NCI-H526 (cell line): ENCODE results near the gene PLCL1.

Source experiments
- DNase-seq, 2 experiments: peaks; one replicate each; lab custom pipeline; 2025; lab: John Stamatoyannopoulos, UW

The PLCL1 gene

GRCh38 chr2:197927994-197928393, 123.6 kb downstream of the PLCL1 start:
- DNase-seq: no peak

DNA sequence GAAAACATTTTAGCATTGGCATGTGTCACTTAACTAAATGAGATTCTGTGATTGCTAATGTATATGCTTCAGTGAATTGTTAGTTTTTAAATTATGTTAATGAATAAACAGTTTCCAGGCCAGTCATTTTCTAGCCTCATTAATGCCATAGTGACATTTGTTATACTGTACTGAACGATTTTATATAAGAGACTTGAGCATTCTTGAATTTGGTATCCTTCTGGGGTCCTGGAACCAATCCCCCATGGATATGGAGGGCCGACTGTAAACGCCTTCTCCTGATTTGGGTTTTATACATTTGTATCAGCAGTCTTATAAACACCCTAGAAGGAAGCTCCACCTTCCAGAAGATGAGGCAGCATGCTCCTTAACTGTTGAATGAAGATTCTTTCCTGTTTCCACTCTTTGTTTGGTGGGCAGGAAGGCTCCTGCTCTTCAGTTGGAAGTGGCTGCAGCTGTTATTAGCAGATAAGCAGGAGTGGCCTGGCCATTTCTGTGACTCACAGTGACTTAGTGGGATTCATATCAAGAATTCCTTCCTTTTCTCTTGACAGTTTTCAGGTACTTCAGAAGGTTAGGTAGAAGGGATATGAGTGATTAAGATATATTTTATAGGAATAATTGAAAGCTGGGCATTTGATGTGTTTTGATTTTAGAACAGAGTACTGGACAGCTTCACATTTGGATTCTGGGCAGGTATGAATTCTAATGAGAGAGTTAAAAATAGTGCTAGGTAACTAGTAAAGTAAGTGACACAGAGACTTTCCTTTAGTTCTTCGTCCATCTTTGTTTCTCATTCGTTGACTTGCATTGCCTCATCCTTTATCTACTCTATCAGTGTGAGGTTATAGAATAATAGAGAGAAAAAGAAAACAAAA, 124.9 kb downstream of the PLCL1 start:
- no peak for DNase-seq

DNA sequence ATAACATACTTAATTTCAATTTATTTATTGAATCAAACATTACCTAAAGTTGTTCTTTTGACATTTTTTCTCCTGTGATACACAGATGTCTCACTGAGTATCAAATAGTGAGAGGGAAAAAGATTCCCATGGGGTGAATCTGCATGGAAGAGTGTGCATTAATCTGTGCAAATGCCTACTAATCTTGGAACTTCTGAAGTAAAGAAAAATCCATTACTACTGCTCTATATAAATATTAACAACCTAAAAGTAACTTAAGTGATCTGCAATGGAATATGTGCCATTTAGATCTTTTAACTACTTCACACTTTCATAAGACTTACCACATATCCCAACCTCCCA, 125.5 kb downstream of the PLCL1 start:
- DNase-seq: no peak

GRCh38 chr2:197930570-197931278, 126.3 kb downstream of the PLCL1 start:
- DNase-seq: no peak

DNA sequence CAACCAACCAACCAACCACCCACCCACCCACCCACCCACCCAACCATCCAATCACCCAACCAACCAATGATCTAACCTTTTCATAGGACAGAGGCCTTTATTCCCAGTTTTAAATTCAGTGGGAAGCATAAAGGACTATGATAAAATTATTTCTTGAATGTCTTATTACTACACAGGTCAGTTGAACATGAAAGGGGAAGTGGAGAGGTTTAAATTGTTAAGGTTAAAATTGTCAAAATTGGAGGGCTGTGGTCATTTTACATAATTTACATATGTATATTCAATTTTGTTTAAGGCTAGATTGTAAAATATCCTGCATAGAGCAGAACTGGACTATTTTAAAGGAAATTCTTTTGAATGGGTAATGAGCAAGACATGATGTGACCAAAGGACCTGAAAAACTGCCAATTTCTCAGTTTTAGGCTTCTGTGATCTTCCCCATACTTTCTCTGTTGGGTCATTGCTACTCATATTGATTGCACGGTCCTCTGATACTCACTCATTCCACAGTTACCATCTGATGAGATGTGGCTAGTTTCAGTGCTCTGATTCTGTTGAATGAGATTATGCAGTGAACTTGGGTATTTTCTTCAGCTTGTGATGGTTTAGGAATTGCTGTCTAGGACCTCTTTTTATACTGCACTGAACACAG, 127.4 kb downstream of the PLCL1 start:
- no peak for DNase-seq

- no peak for DNase-seq
Measured at GRCh38 chr2:197932374-197932773, 128.0 kb downstream of the PLCL1 start.

- DNase-seq: no peak
Measured at GRCh38 chr2:197934261-197934933, 130.0 kb downstream of the PLCL1 start.

DNA sequence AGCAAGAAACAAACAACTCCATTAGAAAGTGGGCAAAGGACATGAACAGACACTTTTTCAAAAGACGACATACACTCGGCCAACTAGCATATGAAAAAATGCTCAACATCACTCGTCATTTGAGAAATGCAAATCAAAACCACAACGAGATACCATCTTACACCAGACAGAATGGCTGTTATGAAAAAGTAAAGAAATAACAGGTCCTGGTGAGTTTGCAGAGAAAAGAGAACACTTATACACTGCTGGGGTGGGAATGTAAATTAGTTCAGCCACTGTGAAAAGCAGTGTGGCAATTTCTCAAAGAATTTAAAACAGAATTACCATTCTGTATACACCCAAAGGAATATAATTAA, 130.5 kb downstream of the PLCL1 start:
- DNase-seq: peak; percentile 74 to 80

DNA sequence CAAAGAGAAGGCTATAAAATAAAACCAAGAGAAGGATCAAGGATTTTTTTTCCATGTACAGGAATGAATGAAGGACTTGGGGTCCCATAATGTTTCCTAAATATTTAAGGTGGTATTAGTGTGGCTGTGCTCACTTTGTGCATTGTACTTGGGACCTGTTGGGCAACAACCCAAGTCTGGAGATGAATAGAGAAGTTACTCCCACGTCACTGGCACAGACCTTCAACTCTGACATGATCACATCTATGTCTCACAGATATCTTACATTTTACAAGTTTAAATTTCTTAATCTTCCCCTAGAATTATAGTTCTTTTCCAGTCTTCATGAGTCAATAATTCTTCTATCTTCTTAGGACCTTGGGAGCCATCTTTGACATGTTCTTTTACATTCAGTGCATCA, 133.4 kb downstream of the PLCL1 start:
- no peak for DNase-seq

- DNase-seq: no peak
Measured at GRCh38 chr2:197938555-197938954, 134.2 kb downstream of the PLCL1 start.

GRCh38 chr2:197939787-197940186, 135.4 kb downstream of the PLCL1 start:
- no peak for DNase-seq

DNA sequence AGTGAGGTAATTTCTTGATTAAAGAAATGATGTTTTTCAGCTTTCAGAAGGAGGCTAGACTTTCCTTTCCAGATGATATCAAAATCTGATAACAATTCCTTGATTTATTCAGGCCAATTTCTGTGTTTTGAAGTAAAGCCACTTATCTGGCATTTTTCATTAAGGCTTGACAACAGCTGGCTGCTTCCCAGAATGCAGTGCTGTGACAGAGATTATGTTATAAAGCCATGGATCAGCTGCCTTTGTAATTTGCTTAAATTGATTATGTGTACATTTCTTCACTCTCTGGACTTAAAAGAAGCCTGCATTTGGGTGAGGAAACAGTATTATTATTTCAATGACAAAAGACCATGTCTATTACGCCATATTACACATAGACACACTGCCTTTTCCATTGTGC, 136.0 kb downstream of the PLCL1 start:
- no peak for DNase-seq

GRCh38 chr2:197941715-197942114, 137.3 kb downstream of the PLCL1 start:
- DNase-seq: no peak

GRCh38 chr2:197943731-197944130, 139.3 kb downstream of the PLCL1 start:
- DNase-seq: no peak

DNA sequence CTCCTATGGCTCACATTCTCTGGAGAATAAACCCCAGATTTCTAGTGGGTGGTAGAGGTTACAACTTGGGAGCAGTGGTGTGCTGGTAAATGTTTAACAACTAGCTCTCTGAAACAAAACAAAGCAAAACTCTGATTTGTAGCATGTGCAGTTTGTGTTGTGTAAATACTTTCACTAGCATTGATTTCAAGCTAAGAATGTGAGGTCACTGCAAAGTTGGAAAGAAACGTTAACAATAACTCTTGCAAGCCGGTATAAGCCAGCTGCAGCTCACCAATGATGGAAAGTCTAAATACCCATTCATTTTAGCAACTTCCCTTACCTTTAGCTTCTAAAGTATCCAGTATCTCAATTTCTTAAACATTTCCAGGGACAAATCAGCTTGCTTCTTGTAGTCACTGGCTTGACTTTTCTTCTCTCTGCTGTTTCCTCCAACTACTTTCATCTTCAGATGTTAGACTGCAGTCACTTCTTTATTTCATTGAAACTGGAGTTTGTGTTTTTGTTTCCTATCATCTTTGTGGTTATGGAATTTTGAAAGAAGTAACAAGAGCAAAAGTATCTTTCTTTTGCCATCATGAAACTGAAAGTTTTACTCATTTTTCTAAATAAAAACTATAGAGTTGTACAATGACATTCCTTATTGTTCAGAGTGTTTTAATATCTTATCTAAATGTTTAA, 140.2 kb downstream of the PLCL1 start:
- no peak for DNase-seq

DNA sequence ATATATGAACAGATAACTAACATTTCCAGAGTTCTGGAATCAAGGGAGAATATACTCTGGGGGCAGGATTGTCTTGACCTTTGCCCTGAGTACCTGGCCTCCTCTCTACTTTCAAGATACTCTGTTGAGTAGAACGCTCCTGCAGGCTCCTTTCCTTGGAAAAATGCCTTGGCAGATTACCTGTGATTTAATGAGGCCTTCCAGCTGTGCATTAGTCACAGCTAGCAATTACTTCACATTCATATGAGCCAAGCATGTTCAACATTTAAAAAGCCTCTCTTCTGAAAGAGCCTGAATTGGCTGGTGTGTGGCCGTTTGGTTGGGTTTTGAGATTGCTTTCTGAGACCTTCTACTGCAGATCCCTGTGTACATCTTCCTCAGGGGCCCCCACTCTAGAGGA, 142.2 kb downstream of the PLCL1 start:
- no peak for DNase-seq

DNA sequence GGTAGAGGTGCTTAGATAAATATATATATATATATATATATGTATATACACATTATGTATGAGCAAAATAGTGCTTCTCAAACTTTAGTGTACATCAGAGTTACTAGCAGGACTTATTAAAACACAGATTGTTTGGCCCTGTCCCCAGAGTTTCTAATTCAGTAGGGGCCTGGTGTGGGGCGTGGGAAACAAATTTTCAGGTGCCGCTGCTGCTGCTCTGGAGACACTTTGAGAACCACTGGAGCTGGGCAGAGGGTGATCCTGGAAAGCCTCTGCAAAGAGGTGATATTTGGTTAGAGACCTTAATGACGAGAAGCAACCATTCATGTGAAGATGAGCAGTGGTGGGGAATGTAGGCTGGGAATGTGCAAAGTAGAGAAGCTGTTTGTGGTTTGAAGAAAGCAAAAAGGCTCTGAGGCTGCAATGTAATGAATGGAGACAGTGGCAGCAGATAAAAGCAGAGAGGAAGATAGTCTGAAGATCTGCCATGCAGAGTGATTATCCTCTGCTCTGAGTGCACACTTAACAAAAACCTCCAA, 142.9 kb downstream of the PLCL1 start:
- DNase-seq: no peak

- no peak for DNase-seq
Measured at GRCh38 chr2:197949224-197949623, 144.8 kb downstream of the PLCL1 start.

- no peak for DNase-seq
Measured at GRCh38 chr2:197950006-197950405, 145.6 kb downstream of the PLCL1 start.

GRCh38 chr2:197950724-197951123, 146.3 kb downstream of the PLCL1 start:
- no peak for DNase-seq

- DNase-seq: no peak
Measured at GRCh38 chr2:197952540-197953202, 148.3 kb downstream of the PLCL1 start.
